Fibroblast of villous mesenchyme (primary cell): ENCODE data around the gene LYRM7. TPM values are rescaled to one million over a fixed set of nuclear protein-coding genes. Genes with fewer than 3 reads are reported as not detected.

ENCODE experiments used
- DNase-seq: peaks from one replicate; pipeline ENCODE4 v3.0.0-alpha.2; 2010; ENCODE audit warnings: low read depth
- H3K4me3 ChIP-seq: 2 replicates; pipeline ENCODE4 v1.5.1; 2011; ENCODE audit warnings: low read depth, mild to moderate bottlenecking, low read length
- total RNA-seq: library from RNA; depleted of rRNA; stranded (reverse); fragments of >200 nt; gene quantifications from 2 replicates; pipeline ENCODE4 v1.2.3, GENCODE V29; 2012
- TF ChIP-seq, protein P1 (sequence below): IDR thresholded peaks from 2 replicates; pipeline ENCODE4 v1.5.1; 2012; ENCODE audit warnings: low read depth, mild to moderate bottlenecking, low read length; ENCODE audit not compliant: insufficient read depth

The LYRM7 gene
- total RNA-seq, 1 donor = 6.0 TPM

DNA sequence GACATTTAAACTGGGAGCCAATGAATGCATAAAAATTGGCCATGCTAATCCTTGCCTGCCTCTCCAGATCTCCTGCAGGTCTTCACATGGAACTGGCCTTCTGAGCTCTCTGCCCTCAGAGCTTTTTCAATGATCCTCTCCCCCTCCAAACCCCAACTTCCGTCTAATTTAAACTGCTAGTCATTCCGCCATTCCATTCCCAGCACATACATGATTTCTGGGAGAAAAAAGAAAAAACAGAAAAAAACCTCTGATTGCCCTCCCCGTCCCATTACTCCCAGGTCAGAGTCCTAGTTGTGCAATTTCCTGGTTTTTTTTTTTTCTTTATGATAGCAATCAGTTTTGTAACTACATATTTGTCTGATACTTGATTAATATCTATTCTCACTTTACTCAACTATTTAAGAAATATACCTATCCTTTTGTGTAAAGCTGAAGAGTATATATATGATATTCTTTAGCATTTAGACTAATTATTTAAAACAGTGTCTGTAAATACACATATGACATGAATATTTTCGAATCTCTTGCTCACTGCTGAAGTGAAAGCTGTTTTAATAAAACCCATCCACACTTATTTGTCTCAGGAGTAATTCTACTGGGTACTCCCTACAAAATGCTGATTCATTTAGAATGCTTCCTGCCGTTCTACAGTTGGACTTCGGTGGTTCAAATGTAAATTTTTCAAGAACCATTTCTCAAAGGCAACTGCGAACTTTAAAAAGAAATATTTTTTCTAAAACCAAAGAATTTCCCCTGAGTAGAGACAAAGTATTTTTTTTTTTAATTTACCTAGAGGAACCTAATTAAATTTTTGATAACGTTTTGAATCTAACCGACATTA, 7.2 kb upstream of the LYRM7 start:
- peak overlapping the region; percentile 95 for H3K4me3 ChIP-seq
- peak; percentile 47 for DNase-seq
- TF ChIP-seq, protein P1, sequence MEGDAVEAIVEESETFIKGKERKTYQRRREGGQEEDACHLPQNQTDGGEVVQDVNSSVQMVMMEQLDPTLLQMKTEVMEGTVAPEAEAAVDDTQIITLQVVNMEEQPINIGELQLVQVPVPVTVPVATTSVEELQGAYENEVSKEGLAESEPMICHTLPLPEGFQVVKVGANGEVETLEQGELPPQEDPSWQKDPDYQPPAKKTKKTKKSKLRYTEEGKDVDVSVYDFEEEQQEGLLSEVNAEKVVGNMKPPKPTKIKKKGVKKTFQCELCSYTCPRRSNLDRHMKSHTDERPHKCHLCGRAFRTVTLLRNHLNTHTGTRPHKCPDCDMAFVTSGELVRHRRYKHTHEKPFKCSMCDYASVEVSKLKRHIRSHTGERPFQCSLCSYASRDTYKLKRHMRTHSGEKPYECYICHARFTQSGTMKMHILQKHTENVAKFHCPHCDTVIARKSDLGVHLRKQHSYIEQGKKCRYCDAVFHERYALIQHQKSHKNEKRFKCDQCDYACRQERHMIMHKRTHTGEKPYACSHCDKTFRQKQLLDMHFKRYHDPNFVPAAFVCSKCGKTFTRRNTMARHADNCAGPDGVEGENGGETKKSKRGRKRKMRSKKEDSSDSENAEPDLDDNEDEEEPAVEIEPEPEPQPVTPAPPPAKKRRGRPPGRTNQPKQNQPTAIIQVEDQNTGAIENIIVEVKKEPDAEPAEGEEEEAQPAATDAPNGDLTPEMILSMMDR = no peak

DNA sequence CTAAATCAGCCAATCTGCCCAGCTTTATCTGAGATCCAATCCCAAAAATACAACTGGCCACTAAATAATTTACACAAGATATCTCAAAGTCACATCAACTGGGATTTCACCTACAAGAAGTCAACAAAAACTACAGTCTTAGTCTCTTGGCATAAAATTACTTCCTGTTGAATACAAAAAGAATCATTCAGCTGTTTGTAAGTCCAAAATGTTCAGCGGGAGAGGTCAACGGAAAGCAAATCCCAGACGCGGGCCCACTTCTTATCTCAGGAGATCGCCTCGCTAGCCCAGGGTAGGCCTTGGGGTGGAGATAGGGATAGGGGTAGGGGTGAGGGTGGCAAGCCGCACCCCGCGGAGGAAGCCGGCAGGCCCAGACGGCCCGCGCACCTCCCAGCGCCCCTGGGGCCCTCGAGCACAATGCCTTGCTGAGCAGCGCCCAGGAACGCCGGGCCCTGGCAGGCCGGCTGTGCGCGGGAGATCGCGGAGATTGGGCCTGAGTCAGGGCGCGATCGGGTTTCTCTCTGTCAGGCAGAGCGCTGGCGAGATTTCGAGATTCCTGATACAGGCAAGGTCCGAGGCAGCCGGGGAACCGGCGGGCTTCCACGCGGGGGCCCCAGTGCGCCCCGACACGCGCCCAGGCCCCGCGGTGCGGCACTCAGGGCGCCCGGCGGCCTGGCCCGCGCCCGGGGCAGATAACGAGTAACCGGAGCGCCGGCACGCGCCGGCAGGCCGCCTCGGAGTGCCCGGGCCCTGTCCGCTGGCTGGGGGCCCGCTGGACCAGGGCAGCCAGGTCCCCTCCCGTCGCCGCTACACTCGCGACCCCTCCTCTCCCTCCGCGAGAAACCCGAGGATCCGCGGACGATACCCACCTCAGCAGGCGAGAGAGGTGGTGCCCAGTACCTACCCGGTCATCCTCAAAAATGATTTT, 6.3 kb upstream of the LYRM7 start:
- peak; percentile 79 for DNase-seq
- peak overlapping the region; percentile 95 for H3K4me3 ChIP-seq
- TF ChIP-seq, protein P1 = no peak

DNA sequence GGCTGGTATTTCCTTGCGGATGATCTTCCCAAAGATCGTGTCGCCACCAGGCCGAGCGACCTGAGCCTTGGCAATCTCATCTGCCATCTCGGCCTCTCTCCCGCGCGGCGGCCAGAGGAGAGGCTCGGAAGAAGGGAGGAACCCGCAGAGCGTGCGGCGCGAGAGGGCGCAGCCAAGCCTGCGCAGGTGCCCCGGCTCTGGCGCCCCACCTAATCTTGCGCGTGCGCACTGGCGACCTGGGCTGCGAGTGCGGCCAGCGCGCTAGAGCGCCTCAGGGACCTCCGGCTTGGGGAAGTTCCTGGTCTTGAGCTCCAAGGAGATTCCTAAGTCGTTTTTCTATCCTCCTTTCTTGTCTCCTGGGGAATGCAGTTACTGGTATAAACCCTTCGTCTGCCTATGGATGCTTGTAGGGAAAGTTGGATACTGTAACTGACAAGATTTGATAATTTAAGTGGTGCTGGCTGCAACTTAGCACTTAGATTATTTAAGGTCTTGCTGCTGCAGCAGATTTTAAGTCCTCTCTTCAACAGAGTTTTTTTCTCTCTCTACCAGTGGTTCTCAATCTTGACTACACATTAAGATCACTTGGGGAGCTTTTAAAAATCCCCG, 5.5 kb upstream of the LYRM7 start, which contains the start of gene HINT1:
Gene HINT1 (minus strand): TSS at position 138 of the 609 bp plus-strand sequence. CDS start 51 bp downstream, at position 87.
- DNase-seq = peak; percentile 86
- H3K4me3 ChIP-seq = peak within 1 kb of the TSS; percentile 95
- TF ChIP-seq, protein P1 = no peak

DNA sequence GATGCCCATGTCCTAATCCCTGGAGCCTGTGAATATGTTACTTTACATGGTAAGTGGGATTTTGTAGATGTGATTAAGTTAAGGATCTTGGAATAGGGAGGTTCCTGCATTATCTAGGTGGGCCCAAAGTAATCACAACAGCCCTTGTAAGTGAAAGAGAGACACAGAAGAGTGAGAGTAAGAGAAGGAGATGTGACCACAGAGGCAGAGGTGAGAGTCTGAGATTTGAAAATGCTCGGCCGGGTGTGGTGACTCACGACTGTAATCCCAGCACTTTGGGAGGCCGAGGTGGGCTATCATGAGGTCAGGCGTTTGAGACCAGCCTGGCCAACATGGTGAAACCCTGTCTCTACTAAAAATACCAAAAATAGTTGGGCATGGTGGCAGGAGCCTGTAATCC, 3.1 kb upstream of the LYRM7 start:
- TF ChIP-seq, protein P1 = no peak
- H3K4me3 ChIP-seq = no peak overlapping the region
- DNase-seq = no peak

DNA sequence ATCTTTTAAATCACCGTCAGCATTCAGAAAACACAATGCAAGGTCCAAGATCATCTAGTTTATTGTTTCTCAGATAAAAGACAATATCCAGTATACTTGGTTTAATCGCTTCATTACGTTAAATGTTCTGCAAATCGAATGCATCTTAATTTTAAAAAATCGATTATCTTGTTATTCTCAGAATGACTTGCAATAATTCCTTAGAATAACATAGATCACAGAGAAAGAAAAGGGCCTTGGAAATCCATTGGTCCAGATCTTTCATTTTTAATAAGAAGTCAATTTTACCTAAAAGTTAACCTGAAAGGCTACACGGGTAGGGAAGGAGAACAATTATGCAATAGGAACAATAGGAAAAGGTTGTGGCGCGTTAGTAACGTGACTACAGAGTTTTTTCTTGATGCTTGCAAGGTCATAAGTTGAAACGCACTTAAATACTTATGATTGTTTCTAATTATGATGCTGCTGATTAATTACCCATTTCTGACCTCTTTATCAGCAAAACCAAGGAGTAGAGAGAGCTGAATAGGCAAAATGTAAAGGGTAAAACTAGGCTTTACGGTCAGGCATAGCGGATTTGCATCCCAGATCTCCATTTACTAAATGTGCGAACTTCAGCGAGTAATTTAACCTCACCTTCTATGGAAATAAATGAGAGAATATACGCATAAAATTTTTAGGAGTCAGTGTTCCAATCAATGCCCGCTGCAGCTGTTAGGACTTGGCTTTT, 769 bp upstream of the LYRM7 start:
- TF ChIP-seq, protein P1 = no peak
- no peak for DNase-seq

More for the DNA sequence above, 769 bp upstream of the LYRM7 start:
- H3K4me3 ChIP-seq = peak overlapping the region; percentile 87
